Midbrain (tissue), 1 donor: ENCODE data around the gene BRI3BP.
"Not testable (repeated sequence)": the region's sequence is repeated elsewhere in the genome, so short reads cannot be mapped to it uniquely, and the experiment has no call there.

ENCODE experiments used
- DNase-seq: peaks from one replicate; lab custom pipeline; 2025; lab: John Stamatoyannopoulos, UW

Gene BRI3BP

DNA sequence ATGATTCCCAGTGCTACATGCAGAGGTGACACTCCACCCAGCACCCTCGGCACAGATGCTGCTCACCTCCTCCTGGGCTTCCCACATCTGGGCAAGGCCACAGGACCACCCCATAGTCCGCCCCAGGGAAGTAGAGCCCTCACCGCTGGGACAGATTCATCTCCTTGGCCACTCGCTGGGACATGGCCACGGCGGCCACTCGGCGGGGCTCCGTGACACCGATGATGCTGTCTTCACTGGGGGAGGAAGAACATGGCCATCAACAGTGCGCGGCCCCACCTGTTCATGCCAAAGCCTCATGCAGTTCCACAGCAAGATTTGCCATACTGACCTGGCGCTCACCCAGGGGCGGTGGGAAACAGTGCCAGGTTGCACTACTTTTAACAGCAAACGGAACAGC lies 18.2 kb upstream of the BRI3BP start:
- no peak for DNase-seq

DNA sequence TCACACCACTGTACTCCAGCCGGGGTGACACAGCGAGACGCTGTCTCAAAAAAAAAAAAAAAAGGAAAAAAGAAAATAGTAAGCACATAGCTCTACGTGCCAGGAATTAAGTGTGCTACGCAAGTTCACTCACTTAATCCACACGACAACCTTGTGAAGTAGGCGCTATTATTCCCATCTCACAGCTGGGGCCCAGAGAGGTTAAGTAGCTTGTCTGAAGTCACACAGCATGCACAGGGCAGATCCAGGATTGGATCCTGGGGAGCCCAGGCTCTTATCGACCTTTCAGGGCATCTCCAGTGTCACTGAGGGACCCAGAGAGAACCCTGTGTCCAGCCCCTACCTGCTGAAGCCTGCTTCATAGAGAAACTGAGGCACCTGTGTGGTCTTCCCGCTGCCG lies 16.4 kb upstream of the BRI3BP start:
- DNase-seq = no peak

DNA sequence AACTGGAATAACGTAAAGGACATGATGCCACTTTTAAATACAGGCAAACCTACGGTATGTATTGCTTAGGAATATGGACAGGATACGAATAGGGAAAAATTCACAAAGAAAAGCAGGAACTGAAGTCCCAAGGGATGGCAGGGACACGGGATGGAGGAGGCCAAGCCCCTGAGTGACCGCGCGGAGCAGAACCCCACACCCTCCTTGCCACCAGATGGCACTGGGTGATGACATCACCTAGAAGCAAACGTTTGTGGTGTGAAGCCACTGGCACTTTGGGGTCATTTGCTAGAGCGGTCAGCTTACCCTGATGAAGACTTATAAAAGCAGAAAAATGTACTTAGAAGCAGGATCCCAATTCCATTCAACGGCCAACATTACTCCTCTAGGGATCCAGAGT lies 13.9 kb upstream of the BRI3BP start:
- DNase-seq = peak; percentile 20

DNA sequence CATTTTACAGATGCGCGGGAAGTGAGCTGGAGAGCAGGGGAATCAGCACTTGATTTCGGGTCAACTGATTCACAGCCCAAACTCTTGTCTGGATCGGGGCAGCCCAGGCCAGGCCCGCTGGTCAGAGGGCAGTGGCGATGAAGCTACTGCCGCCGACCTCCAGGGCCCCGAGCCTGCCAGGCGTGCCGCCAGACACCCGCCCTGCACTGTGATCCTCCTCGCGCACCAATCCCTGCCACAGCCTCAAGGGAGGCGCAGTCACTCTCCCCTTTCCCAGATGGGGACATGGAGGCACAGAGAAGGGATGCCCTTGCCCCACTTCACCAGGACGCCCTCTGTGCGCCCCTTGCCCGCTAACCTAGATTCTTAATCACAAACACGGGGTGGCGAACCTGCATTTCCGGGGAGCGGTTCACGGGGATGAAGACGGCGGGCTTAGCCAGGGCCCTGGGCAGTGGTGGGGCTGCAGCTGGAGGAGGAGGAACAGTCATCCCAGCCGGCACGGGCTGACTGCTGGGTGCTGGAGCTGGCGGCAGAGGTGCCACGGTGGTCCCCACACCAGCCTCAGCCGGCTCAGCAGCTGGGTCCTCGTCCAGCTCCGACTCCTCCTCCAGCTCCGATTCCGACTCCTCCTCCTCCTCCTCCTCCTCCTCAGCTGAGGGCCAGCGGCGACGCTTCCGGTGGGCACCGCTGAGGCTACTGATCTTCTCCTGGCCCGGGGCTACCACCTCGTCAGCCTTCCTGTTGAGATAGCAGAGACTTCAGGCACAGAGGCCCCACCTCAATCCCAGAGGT lies 13.2 kb upstream of the BRI3BP start:
- no peak for DNase-seq

DNA sequence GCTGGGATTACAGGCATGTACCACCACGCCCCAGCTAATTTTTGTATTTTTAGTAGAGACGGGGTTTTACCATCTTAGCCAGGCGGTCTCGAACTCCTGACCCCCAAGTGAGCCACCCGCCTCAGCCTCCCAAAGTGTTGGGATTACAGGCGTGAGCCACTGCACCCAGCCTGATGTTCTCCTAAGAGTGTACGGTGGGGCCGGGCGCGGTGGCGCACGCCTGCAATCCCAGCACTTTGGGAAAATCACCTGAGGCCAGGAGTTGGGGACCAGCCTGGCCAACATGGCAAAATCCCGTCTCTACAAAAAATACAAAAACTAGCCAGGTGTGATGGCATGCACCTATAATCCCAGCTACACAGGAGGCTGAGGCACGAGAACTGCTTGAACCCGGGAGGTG lies 6.6 kb upstream of the BRI3BP start:
- DNase-seq = not testable (repeated sequence)

DNA sequence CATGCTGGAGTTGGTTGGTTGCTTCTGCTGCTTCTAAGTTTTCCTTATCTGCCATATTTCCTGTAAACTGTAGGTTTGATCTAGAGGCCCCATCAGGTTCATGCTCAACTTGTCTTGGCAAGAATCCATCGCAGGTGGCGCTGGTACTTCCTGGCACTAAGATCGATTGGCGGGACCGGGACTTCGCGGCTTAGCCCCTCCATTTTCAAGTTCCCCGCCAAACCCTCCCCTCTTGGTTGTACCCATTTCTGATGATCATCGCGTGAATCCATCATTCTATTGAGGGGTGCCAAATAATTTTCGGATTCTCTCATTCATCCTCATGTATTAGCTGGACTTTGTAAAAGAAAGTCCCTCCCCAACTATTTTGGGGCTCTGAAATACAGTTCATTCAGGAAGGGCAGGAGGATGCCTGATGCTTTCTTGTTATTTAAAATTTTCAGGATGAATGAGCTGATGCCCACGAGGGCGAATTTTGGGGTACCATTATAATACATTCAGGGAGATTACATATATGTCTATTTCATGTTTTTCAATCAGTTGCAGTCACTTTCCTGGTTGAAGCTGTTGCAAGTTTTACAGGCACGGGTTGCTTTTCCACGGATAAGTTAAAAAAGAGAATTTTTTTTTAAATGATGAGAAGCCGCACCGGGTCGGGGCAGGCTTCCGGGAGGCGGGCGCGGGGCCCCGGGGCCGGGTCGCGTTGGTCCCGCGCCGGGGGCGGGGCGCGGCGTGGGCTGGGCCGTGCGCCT lies 395 bp upstream of the BRI3BP start:
- peak; percentile 45 for DNase-seq

DNA sequence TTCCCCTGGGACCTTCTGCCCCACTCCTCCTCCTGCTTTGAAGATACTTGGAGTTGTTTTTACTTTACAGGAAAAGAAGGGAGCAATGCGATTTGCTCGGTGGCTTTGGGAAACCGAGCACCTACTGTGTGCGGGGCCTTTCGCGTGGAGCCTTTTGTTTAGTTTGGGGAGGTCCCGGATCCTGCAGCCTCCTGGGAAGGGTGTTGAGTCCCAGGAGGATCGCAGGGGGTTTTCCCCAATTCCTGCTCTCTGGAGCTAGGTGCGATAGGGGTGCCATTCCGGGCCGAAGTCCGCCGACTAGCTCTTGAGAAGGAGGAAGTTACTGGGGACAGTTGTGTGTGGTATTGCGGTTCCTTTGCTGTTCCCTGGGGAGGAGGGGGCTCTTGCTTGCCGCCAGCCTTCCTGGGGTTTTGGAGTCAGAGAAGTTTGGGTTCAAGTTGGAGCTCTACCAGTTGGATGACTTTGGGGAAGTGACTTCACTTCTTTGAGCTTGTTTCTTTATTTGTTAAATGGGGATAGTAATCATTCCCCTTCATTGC lies 1.1 kb downstream of the BRI3BP start:
- DNase-seq = no peak

DNA sequence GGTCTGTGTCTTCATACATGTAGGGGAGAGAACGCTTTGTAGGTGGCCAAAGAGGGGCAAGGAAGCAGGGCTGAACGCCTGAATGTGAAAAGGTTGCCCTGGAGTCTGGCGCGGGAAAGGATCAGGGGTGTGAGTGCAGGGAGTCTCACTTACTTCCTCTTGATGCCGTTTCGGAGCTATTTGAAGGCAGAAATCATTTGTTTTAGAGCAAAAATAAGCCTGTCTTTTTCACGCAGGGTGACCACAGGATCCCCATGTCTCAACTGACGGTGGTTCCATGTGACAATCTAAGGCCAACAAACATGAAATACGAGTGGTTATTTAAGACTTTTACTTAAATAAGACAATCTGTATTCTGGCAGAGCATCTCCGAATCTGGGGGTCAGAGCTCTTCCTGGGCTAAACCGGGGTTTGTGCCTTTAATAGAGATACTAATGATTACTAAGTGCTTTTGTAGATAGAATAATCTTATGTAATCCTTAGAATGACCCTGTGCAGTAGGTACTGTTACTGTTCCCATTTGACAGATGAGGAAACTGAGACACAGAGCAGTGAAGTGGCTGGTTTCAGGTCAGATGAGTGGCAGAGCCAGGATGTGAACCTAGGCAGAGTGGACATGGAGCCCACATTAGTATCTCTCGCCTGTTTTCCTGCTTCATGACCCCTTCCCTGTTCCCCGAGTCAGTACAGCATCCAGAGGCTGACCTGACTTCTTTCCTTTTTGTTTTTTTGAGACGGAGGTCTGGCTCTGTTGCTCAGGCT lies 1.9 kb downstream of the BRI3BP start:
- no peak for DNase-seq

DNA sequence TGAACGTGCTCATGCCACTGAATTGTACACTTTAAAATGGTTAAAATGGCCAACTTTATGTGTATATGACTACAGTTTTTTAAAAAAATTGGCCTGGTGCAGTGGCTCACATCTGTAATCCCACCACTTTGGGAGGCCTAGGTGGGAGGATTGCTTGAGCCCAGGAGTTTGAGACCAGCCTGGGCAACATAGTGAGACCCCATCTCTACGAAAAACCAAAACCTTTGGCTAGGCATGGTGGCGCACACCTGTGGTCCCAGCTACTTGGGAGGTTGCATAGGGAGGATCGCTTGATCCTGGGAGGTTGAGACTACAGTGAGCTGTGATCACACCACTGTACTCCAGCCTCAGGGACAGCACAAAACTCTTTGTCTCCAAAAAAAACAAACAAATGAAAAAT lies 5.3 kb downstream of the BRI3BP start:
- no peak for DNase-seq

DNA sequence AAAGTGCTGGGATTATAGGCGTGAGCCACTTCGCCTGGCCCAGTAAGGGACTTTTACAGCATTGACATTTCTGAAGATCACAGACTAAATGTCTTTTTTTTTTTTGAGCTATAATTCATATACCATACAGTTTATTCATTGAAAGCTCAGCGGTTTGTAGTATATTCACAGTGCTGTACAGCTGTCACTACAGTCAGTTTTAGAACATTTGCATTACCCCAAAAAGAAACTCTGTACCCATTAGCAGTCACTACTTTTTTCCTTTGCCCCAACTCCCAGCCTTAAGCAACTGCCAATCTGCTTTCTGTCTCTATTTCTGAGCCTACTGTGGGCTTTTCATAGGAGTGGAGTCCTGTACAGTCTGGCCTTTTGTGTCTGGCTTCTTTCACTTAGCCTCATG lies 8.2 kb downstream of the BRI3BP start:
- DNase-seq = no peak

DNA sequence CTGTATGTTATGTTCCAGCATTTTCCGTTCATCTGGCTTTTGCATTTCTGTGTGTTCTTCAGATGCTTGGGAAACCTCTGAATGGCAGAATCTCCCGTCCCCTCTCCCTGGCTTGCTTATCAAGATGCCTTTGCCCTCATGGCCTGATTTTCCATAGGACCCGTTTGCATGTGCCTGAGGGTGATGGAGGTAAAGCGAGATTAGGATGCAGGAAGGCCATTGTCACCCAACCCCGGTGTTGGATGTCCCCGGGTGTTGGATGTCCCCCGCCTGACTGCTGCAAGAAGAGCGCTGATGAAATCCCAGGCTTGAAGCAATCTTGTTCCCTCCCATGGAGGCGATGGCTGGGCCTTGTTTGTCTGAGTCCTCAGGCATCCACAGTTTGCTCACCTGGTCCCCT lies 9.6 kb downstream of the BRI3BP start:
- DNase-seq = no peak

DNA sequence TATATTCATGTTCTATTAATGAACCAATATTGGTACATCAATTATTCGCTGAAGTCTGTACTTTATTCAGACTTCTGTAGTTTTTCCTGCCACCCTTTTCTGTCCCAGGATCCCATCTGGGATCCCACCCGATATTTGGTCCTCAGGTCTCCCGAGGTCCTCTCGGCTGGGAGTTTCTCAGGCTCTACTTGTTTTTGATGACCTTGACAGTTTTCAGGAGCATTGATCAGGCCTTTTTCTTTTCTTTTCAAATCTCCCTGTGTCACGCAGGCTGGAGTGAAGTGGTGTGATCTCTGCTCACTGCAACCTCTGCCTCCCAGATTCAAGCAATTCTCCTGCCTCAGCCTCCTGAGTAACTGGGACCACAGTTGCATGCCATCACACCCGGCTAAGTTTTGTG lies 11.2 kb downstream of the BRI3BP start:
- no peak for DNase-seq

DNA sequence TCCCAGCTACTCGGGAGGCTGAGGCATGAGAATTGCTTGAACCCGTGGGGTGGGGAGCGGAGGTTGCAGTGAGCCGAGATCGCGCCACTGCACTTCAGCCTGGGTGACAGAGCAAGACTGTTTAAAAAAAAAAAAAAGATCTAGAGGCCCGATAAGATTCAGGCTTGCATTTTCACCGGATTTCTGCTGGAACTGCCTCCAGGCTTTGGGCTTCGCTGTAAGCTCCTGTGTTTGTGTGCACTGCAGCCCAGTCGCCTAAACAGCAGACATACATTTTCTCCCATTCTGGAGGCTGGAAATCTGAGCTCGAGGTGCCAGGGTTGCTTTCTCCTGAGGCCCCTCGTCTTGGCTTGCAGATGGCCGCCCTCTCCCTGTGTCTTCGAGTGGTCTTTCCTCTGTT lies 12.2 kb downstream of the BRI3BP start:
- DNase-seq = no peak

DNA sequence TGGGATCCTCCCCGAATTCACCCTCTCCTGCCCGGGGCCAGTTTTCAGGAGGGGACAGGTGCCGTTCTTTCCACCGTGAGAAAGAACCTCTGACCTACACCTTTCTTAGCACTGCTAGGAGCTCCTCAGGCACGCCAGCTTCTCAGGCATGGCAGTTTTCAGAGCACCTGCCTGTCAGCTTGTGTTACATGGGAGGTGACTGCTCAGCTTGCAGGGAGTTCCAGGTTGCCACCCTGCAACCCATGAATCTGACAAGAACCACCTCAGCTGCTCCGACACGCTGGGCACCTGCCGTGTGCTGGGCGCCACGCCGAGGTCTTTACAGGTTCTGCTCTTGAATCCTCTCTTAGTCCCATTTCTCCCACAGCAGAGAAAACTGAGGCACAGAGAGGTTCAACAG lies 12.9 kb downstream of the BRI3BP start:
- no peak for DNase-seq

DNA sequence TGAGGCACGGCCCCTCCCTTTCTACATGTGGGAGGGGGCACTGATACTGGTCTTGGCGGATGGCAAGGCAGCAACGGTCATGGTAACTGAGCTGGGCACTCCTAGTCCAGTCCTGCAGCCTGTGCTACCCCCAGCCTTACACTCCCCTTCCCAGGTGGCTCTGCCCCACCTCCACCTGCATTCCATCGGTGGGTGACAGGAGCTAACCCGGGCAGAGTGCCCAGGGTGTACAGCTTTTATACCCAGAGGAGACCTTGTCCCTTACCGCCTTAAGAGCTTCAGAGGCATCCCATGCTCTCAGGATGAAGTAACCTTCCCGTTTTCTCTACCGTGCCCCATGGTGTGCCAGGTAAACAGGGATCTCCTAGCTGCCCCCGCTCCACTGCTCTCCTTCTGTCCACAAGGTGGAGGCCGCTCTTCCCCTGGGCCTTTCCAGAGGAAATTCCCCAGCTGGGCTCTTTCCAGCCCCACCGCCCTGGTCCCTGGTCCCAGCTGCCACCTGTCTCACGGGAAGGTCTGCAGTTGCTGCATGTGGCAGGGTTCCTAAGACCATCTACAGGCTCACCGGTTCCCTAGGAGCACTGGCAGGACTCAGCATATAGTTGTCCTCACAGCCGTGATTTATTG lies 20.5 kb downstream of the BRI3BP start:
- no peak for DNase-seq

DNA sequence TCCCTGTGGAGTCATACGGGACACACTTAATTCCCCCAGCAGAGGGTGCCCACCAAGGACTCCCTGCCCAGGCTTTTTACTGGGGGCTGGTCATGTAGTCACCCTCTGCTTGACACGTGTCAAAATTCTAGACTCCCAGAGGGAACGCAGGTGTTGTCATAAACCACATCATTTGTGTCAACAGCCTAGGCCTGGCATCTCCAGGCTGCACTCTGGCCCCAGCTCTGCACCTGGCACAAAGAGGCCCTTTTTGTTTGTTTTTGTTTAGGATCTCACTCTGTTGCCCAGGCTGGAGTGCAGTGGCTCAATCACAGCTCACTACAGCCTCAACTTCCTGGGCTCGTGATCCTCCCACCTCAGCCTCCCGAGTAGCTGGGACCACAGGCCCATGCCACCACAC lies 21.1 kb downstream of the BRI3BP start:
- DNase-seq = no peak

DNA sequence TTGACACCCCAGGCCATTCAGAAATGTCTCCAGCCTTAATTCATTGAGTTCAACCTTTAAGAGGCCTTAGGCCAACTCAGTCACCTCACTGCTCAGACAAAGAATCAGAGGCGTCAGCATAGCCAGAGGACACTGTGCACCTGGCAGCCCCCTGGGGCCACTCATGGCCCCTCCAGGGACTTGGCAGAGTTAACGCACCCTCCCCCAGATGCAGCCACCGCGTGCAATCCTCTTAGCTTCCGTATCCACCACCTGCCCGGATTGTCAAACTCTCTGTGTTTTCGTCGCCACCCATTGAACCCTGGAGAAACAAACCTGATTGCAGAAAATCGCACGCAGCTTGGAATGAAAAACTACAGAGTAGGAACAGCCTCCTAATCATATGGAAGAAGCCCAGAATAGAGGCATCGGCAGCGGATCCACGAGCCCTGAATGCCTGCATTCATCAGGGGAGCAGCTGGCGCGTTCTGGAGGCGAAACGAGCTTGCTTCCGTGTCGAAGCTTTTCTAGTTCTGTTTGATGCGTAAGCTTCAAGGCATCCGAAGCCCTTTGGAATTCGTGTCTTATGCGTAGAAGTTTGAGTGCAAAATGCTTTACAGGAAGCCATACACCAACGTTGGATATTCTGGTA lies 22.4 kb downstream of the BRI3BP start:
- DNase-seq = peak; percentile 45

DNA sequence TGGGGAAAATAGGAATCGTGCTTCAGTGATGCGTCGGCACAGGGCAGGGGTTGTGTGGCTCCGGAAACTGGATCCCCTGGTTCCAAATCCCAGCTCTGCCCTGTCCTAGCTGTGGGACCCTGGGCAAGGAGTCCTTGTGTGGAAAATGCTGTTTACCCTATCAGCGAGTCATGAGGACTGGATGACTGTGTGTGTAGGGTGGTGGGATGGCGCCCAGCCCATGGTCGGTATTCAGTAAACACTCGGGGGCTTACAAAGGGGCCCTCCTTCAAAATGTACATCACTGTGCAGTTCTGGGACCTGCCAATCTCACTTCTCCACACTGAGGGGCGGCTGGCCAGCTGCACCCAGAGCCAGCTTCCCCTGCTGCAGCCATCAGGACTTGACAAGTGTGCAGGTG lies 24.4 kb downstream of the BRI3BP start:
- DNase-seq = no peak

DNA sequence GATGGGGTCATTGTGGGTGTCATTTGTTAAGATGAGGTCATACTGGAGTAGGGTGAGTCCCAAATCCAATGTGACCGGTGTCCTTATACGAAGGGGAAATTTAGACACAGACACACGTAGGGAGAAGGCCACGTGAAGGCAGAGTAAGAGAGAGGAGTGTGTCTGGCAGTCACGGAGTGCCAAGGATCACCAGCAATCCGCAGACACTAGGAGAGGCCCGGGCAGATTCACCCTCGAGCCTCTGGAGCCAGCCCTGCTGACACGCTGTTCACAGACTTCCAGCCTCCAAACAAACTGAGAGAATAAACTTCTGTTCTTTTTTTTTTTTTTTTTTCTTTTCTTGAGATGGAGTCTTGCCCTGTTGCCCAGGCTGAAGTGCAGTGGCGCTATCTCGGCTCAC lies 24.9 kb downstream of the BRI3BP start:
- no peak for DNase-seq

DNA sequence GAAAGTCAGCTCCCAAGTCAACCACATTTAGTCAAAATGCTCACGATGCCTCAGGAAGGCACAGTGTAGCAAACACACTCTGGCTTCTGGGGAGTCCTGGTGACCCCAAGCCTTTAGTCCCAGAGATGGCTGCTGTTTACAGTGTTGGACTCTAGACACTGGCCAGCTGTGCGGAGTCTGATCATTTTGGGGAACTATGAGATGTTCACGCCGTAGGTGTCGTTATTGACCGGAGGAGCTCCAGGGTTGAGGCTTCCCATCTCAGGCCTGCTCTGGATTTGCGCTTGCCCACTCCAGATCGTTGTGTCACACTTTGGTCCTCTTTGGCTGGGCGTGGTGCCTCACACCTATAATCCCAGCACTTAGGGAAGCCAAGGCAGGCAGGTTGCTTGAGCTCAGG lies 27.7 kb downstream of the BRI3BP start:
- no peak for DNase-seq

DNA sequence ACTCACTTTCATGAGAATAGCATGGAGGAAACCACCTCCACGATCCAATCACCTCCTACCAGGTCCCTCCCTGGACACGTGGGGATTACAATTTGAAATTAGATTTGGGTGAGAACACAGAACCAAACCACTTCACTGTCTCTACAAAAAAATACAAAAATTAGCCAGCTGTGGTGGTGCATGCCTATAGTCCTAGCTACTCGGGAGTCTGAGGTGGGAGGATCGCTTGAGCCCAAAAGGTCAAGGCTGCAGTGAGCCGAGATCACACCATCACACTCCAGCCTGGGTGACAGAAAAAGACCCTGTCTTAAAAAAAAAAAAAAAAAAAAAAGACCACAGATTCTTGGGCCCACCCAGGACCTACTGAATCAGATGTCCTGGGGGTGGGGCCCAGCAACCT lies 28.3 kb downstream of the BRI3BP start:
- no peak for DNase-seq

DNA sequence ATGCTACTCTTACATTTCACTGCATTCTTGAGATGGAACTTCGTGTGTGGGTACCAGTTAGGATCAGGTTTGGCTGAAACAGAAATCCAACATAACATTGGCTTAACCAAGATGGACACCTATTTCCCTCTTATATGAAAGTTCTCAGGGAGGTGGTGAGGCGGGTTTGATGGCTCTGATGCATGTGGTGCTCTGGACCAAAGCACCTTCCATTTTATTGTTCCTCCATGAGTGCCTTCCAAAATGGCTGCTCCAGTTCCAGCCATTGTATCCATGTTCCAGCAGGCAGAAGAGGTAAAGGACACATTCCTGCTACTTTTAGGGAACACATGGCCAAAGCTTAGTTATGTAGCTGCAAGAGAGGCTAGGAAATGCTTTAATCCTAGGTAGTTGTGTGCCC lies 29.6 kb downstream of the BRI3BP start:
- DNase-seq = no peak
